GM13977 (cell line): ENCODE data around the gene ZBTB4.

Source experiments
- DNase-seq: peaks from one replicate; pipeline ENCODE4 v3.0.0; 2012; ENCODE audit warnings: low spot score
- in situ Hi-C: fragments of 300-500 bp; cut with MboI; formaldehyde crosslinking; loops from one replicate; pipeline ENCODE4 v1.12.0; 2022; ENCODE audit warnings: low sequenced_read_pairs, low pct_unique_long_range_greater_than_20kb, mixed read lengths, inconsistent platforms; ENCODE audit not compliant: unreplicated experiment
- TF ChIP-seq, protein P1 (sequence below): IDR thresholded peaks from 2 replicates; pipeline ENCODE4 v1.5.1; 2012; ENCODE audit warnings: mild to moderate bottlenecking, control low read depth; ENCODE audit not compliant: insufficient read depth; ENCODE audit errors: extremely low read depth, missing control alignments

Gene ZBTB4

DNA sequence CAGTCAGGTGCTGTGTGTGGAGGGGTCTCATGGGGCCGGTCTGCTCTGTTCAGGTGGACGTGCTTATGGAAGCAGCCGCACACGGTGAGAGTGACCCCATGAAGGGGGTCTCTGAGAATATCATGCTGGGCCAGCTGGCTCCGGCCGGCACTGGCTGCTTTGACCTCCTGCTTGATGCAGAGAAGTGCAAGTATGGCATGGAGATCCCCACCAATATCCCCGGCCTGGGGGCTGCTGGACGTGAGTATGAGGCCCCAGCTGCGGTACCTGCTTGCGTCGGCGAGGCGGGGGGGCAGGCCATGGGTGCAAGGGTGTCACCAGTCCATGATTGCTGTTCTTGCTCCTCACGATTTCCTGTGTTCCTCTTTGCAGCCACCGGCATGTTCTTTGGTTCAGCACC lies 32.7 kb upstream of the ZBTB4 start:
- no peak for DNase-seq
- TF ChIP-seq, protein P1, sequence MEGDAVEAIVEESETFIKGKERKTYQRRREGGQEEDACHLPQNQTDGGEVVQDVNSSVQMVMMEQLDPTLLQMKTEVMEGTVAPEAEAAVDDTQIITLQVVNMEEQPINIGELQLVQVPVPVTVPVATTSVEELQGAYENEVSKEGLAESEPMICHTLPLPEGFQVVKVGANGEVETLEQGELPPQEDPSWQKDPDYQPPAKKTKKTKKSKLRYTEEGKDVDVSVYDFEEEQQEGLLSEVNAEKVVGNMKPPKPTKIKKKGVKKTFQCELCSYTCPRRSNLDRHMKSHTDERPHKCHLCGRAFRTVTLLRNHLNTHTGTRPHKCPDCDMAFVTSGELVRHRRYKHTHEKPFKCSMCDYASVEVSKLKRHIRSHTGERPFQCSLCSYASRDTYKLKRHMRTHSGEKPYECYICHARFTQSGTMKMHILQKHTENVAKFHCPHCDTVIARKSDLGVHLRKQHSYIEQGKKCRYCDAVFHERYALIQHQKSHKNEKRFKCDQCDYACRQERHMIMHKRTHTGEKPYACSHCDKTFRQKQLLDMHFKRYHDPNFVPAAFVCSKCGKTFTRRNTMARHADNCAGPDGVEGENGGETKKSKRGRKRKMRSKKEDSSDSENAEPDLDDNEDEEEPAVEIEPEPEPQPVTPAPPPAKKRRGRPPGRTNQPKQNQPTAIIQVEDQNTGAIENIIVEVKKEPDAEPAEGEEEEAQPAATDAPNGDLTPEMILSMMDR = no peak
- in situ Hi-C loops = no loop called here

DNA sequence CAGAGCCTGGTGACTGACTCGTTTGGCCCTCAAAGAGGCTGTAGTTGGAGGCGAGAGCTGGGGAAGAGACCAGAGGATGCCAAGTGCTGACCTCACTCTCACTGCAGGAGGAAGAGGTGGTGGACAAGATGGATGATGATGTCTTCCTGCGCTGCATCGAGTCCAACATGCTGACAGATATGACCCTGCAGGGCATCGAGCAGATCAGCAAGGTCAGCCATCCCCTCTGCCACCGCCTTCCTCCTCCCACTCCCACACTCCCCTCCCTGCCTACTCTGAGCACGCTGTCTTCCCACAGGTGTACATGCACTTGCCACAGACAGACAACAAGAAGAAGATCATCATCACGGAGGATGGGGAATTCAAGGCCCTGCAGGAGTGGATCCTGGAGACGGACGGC lies 31.7 kb upstream of the ZBTB4 start:
- DNase-seq = no peak
- TF ChIP-seq, protein P1 = no peak
- in situ Hi-C loops = no loop called here

DNA sequence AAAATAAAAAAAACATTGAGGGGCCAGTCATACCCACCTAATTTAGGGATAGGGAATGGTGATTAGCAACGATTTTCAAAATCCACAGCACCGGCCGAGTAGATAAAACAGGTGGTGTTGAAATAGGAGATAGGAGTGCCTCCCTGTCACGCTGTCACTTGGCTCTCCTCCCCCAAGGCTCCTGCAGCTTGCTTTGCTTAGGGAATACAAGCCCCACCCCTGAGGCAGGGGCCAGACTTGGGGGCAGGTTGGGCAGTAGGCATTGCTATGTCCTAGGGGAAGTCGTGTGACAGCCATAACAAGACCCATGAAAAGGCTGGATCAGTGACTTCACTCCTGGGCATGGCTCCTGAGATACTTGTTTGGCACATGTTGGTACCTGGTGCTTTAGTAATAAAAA lies 30.5 kb upstream of the ZBTB4 start:
- in situ Hi-C loops = no loop called here
- TF ChIP-seq, protein P1 = no peak
- no peak for DNase-seq

- in situ Hi-C loops = no loop called here
- DNase-seq = no peak
- TF ChIP-seq, protein P1 = no peak
Measured at GRCh38 chr17:7508846-7509245, 29.4 kb upstream of the ZBTB4 start.

DNA sequence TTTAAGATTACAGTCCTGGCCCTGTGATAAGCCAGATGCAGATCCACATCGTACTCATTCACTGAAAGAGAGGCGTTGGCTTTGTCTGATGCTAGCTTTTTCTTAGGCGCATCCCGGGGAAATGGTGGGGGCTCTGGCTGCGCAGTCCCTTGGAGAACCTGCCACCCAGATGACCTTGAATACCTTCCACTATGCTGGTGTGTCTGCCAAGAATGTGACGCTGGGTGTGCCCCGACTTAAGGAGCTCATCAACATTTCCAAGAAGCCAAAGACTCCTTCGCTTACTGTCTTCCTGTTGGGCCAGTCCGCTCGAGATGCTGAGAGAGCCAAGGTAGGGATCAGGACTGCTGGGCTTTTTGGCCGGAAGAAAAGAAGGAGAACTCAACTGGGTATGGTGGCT lies 28.7 kb upstream of the ZBTB4 start:
- no peak for DNase-seq
- in situ Hi-C loops = no loop called here
- TF ChIP-seq, protein P1 = no peak

GRCh38 chr17:7503521-7503920 lies 24.1 kb upstream of the ZBTB4 start:
- in situ Hi-C loops = no loop called here
- DNase-seq = no peak
- TF ChIP-seq, protein P1 = no peak

DNA sequence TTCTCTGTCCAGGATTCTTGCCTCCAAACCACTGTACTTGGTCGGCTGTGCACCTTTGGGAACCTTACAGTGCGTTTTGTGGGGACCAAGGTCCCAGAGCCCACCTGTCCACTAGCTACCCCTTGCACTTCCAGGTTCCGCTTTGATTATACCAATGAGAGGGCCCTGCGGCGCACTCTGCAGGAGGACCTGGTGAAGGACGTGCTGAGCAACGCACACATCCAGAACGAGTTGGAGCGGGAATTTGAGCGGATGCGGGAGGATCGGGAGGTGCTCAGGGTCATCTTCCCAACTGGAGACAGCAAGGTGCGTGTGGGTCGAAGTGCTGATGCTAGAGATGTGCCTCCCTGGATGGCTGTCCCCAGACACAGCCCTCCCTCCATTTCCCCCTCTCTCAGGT lies 23.6 kb upstream of the ZBTB4 start:
- in situ Hi-C loops = no loop called here
- DNase-seq = no peak
- TF ChIP-seq, protein P1 = peak; percentile 39
